GM21576 (cell line): ENCODE data around the gene CCDC158.
"Not testable (repeated sequence)": the region's sequence is repeated elsewhere in the genome, so short reads cannot be mapped to it uniquely, and the experiment has no call there.

ENCODE experiments used
- ATAC-seq: cut with Tn5 transposase; IDR thresholded peaks from one replicate; pipeline ENCODE4 v1.9.1; 2021; ENCODE audit warnings: mild to moderate bottlenecking, moderate library complexity; ENCODE audit not compliant: unreplicated experiment

Gene CCDC158

DNA sequence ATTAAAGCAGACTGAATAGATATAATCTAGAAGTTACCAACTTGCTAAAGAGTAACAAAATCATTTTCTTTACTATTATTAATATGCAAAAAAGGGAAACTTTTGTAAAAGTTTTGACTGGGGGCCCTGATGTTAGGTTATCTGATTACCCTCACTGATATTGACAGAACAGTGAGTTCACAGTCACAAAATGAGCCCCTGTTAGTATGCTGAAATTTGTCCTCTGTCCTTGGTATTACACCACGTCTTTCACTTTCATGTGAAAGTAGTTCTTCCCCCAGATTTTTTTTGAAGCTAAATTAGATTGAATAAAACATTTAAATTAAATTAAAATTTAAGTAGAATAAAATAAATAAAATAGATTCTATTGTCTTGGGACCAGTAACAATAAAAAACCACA, 108.5 kb downstream of the CCDC158 start:
- ATAC-seq, result no peak

GRCh38 chr4:76311896-76312331, 109.0 kb downstream of the CCDC158 start:
- no peak for ATAC-seq

DNA sequence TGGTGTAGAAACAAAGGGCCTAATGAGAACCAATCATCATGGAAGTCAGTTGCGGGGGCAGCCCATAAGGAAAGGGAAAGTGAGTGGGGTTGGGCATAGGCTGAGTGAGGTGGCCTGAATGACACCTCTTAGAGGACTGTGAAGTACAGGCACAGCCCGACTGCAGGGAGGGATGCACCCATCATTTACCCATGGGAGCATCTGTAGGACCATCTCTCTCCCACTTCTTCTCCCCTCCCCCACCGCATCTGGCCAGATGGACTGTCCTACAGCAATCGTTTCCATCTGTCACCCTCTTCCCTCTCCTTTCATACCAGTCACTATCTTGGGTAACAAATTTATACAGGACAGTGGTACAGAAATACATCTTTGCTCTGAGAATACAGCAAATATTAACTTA, 110.3 kb downstream of the CCDC158 start:
- no peak for ATAC-seq

- no peak for ATAC-seq
Measured at GRCh38 chr4:76309939-76310550, 110.9 kb downstream of the CCDC158 start.

DNA sequence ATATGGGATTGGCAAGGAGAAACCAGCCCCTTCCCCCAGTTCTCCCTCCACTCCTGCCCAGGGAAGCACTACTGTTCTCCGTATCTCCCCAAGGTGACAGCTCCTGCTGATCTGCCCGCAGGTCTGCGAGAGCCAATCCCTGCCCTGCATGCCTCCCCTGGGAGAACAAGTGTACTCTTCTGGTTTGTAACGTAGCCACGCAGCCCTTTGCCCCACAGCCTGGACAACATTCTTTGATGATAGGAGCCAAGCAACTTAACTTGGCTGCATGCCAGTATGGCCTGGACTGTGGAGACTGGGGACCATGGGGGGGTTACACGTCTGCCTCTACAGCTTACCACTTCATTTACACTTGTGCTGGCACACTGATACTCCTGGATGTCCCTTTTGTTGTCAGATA, 112.4 kb downstream of the CCDC158 start:
- no peak for ATAC-seq

DNA sequence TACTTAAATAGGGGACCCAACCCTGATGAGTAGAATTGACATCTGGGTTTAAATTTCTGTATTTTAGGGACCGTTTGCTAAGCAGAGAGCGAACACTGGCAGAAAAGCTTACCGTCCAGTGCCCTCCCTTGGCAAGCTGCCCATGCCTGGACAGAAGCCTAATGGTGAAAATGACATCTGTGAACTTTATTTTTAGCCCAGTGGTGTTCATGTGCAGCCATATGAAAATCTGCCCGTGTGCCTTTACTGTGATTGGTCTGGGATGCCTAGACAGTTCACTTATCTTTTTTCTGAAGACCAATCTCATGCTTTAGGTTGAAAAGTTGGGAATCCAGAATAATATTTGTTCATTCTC, 113.3 kb downstream of the CCDC158 start:
- no peak for ATAC-seq

GRCh38 chr4:76306882-76307659, 113.9 kb downstream of the CCDC158 start:
- ATAC-seq, result no peak

DNA sequence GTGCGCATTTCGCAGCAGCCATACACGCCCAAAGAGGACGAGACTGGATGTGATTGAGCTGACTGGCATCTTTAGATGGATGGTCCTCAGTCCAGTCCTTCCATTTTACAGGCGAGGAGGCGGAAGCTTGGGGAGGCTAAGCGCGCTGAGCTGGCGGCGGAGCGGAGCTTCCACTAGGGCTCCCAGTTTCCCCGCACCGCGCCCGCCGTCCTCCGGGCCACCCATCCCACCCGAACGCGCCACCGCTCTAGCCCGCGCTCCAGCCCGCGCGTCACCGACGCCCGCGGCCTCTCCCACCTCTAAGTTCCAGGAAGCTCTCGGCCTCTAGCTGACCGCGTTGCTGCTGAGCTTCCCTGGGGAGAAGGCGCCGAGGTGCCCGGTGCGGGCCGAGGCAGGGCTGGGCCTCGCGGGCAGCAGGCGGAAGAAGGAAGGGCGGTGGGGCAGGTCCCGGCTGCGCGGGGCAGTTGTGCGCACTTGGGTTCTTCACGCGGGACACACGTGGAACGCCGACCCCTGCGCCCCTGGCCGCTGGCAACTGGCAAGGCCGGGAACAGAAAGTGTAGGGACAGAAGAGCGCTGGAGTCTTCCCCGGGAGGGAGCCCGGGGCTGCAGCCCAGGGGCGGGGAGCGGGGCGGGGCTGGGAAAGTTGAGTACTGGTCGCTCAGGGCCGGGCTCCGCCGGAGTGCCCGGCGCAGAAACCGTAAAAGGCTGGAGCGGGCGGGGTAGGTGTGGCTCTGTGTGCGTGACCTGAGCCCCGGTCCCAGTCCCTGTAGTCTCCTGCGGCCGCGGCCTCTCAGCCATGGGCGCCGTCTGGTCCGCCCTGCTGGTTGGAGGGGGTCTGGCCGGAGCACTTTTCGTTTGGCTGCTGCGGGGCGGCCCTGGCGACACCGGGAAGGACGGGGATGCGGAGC, 114.7 kb downstream of the CCDC158 start, which contains the start of gene STBD1:
TSS of gene STBD1 (plus strand) at position 763 of the 911 bp plus-strand sequence. CDS start at position 800, 37 bp downstream.
- ATAC-seq, result no peak

GRCh38 chr4:76305033-76305687, 115.8 kb downstream of the CCDC158 start:
- no peak for ATAC-seq

GRCh38 chr4:76302826-76303438, 118.0 kb downstream of the CCDC158 start:
- no peak for ATAC-seq

DNA sequence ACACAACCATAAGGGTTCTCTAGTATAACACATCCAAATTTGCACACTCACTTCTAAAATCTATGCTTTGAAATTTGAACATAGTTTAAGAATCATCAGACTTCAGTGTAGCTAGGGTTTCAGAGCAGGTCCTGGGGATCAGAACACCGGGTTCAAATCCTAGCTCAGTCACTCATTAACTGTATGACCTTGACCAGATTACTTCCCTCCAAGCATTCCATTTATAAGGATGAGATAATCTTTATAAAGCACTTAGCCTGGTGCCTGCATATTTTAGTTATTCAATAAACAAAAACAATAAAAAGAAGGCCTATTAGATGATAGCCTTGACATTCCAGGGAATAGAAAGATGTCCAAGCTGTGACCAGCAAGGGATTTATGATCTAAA, 119.2 kb downstream of the CCDC158 start:
- ATAC-seq, result no peak

DNA sequence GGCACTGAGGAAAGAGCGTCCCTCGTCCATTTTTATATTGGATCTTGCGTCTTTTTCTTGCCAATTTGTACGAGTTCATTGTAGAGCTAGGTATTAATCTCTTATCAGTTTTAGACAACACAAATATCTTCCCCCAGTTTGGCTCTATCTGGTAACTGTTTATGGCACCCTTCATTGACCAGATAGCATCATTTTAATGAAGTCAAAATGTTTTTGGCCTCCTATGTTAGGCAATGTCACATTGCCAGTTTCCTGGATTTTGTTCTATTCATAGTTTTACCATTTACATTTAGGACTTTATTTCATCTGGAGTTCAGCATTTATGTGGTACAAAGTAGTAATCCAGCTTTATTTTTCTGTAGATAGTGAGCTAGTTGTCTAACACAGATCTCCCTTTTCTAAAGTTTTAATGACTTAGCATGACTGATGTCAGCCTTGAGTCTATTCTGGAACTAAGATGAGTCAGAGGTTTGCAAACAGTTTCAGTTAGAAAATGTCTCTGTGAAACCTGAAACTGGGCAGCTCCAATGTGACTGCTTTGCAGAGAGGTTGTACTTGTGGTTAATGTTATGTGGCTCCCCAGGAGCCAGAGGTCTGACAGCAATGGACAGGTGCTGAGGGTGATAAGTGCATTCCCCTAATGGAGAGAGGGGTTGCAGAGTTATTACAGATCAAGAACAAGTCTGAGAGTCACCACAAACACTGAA, 119.7 kb downstream of the CCDC158 start:
- ATAC-seq, result peak; percentile 99

DNA sequence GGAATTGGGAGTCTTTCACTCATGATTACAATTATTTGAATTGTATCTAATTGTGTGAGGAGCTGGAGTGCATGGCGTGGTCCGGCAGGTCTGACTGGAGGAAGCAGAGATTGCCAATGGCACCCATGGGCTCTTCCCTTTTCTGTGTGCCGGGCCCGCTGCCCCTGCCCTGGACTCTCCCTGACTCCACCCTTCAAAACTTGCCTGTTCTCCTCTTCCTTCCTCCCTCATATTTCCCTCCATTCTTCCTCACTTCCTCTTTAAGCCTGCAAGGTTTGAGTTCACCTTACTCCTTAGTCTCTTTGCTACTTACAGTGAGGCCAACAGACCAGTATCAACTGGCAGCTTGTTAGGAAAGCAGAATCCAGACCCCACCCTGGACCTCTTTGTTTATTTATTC, 120.9 kb downstream of the CCDC158 start:
- ATAC-seq, result no peak

GRCh38 chr4:76298227-76298626, 122.7 kb downstream of the CCDC158 start:
- ATAC-seq, result no peak

- ATAC-seq, result no peak
Measured at GRCh38 chr4:76296286-76296820, 124.6 kb downstream of the CCDC158 start.

DNA sequence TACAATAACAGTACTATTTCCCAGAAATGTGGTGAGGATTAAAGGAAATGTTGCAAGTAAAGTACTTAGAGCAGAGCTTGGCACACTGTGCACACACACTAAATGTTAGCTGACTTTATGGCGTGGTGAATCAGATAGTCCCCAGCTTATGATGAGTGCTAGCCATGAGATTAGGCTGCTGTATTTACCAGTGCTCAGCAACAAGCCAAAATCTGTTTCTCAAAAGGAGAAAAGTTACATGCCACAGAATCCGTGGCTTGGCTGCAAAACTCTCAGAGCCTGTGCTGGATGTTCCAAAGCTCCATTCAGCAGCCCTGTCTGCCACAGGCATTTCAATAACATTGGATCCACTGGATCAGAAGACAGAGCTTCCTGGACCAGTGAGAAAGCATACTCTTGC, 127.2 kb downstream of the CCDC158 start:
- ATAC-seq, result no peak

GRCh38 chr4:76292730-76293129, 128.2 kb downstream of the CCDC158 start:
- ATAC-seq, result no peak

- not testable (repeated sequence) for ATAC-seq
Measured at GRCh38 chr4:76287811-76288210, 133.1 kb downstream of the CCDC158 start.

DNA sequence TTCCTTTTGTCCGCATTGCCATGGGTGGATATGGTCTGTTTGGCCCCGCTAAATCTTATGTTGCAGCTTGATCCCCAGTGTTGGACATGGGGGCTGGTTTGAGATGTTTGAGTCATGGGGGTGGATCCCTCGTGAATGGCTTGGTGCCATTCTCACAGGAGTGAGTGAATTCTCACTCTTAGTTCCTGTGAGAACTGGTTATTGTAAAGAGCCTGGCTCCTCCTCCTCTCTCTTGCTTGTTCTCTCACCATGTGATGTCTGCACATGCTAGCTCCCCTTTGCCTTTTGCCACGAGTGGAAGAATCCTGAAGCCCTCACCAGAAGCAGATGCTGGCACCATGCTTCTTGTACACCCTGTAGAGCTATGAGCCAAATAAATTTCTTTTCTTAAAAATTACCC, 137.0 kb downstream of the CCDC158 start:
- no peak for ATAC-seq
